Neutrophil (primary cell): ENCODE measurements around the gene CRYGA.

Experiments used
- H3K27ac ChIP-seq: fragments of 200-600 bp; sonication (generic); 2 replicates; pipeline ENCODE4 v1.5.1; 2016; ENCODE audit warnings: mild to moderate bottlenecking, moderate library complexity
- H3K27me3 ChIP-seq: fragments of 200-600 bp; sonication (generic); 2 replicates; pipeline ENCODE4 v1.6.0; 2016; ENCODE audit warnings: mild to moderate bottlenecking
- H3K36me3 ChIP-seq: fragments of 200-600 bp; sonication (generic); 2 replicates; pipeline ENCODE4 v1.5.1; 2017
- H3K4me1 ChIP-seq, 2 experiments: fragments of 200-600 bp in 1 of 2; sonication (generic) in 1 of 2; 1 replicate in 1 of 2; 2 replicates in 1 of 2; pipeline versions ENCODE4 v1.5.1 to v1.6.1; 2013 to 2016; ENCODE audit warnings: low read depth in 1 of 2, low read length in 1 of 2, mild to moderate bottlenecking in 1 of 2, moderate library complexity in 1 of 2; ENCODE audit not compliant: control insufficient read depth in 1 of 2, insufficient read depth in 1 of 2
- H3K4me3 ChIP-seq, 2 experiments: fragments of 200-600 bp in 1 of 2; sonication (generic) in 1 of 2; 1 replicate in 1 of 2; 2 replicates in 1 of 2; pipeline ENCODE4 v1.5.1; 2013 to 2016; ENCODE audit warnings: low read depth in 1 of 2, low read length in 1 of 2, mild to moderate bottlenecking in 1 of 2, moderate library complexity in 1 of 2
- H3K9me3 ChIP-seq: fragments of 200-600 bp; sonication (generic); 2 replicates; pipeline ENCODE4 v1.5.1; 2016
- CTCF ChIP-seq: fragments of 200-600 bp; sonication (generic); IDR thresholded peaks from 2 replicates; pipeline ENCODE4 v1.5.1; 2016; ENCODE audit warnings: antibody characterized with exemption

Gene CRYGA

GRCh38 chr2:208156439-208156838, 7.0 kb downstream of the CRYGA start:
- Histone ChIP-seq H3K4me1 (no peaks in the 10 kb centered on the region), H3K36me3 (no peaks in the 10 kb centered on the region), H3K27ac (no peak overlapping the region), H3K9me3 (no peaks in the 10 kb centered on the region), H3K4me3 (no peak overlapping the region), H3K27me3 (no peaks in the 10 kb centered on the region)
- TF ChIP-seq CTCF = no peak

- Histone ChIP-seq H3K36me3 (no peaks in the 10 kb centered on the region), H3K4me3 (no peak overlapping the region), H3K27ac (no peak overlapping the region), H3K4me1 (peaks cover 0 to 4% of the 10 kb centered on the region in 2 experiments), H3K27me3 (no peaks in the 10 kb centered on the region), H3K9me3 (no peaks in the 10 kb centered on the region)
- TF ChIP-seq CTCF = no peak
These were observed 10.2 kb downstream of the CRYGA start for GRCh38 chr2:208153156-208153555.

- Histone ChIP-seq H3K36me3 (no peaks in the 10 kb centered on the region), H3K27ac (no peak overlapping the region), H3K4me3 (no peak overlapping the region), H3K9me3 (no peaks in the 10 kb centered on the region), H3K27me3 (no peaks in the 10 kb centered on the region), H3K4me1 (peaks cover 0 to 4% of the 10 kb centered on the region in 2 experiments)
- no peak for TF ChIP-seq CTCF
These were observed 12.4 kb downstream of the CRYGA start for GRCh38 chr2:208150956-208151355.

- Histone ChIP-seq H3K4me1 (peaks cover 0 to 4% of the 10 kb centered on the region in 2 experiments), H3K36me3 (no peaks in the 10 kb centered on the region), H3K27me3 (no peaks in the 10 kb centered on the region), H3K4me3 (no peak overlapping the region), H3K9me3 (no peaks in the 10 kb centered on the region), H3K27ac (no peak overlapping the region)
- no peak for TF ChIP-seq CTCF
These were observed 13.3 kb downstream of the CRYGA start for GRCh38 chr2:208150094-208150493.

- Histone ChIP-seq H3K27me3 (no peaks in the 10 kb centered on the region), H3K27ac (no peak overlapping the region)
- no peak for TF ChIP-seq CTCF
These were observed 14.6 kb downstream of the CRYGA start for GRCh38 chr2:208148803-208149202.

GRCh38 chr2:208147759-208148158, 15.6 kb downstream of the CRYGA start:
- no peak for TF ChIP-seq CTCF

More at GRCh38 chr2:208148803-208149202, 14.6 kb downstream of the CRYGA start:
- Histone ChIP-seq H3K4me1 (peaks cover 0 to 4% of the 10 kb centered on the region in 2 experiments), H3K9me3 (no peaks in the 10 kb centered on the region), H3K4me3 (no peak overlapping the region), H3K36me3 (no peaks in the 10 kb centered on the region)

More at GRCh38 chr2:208147759-208148158, 15.6 kb downstream of the CRYGA start:
- H3K27ac ChIP-seq = no peak overlapping the region
- H3K27me3 ChIP-seq = no peaks in the 10 kb centered on the region
- peaks cover 0 to 4% of the 10 kb centered on the region in 2 experiments for H3K4me1 ChIP-seq
- no peaks in the 10 kb centered on the region for H3K36me3 ChIP-seq
- H3K4me3 ChIP-seq = no peak overlapping the region
- H3K9me3 ChIP-seq = no peaks in the 10 kb centered on the region
